AG04449 (cell line): ENCODE data around the gene DLX6.

Experiments used
- CTCF ChIA-PET: fragments of 350-600 bp; formaldehyde crosslinking; extraction: SDS; loops from one replicate; lab custom pipeline; 2021; ENCODE audit warnings: antibody characterized with exemption; lab: Yijun Ruan, JAX
- POLR2A ChIA-PET: fragments of 400-600, 350-600 bp; formaldehyde crosslinking; extraction: SDS; loops from one replicate; lab custom pipeline; 2020; ENCODE audit warnings: antibody characterized with exemption, inconsistent platforms; lab: Yijun Ruan, JAX
- DNase-seq: peaks from one replicate; pipeline ENCODE4 v3.0.0-alpha.2; 2010; ENCODE audit warnings: low read depth, low spot score
- H3K4me3 ChIP-seq: 2 replicates; pipeline ENCODE4 v1.5.1; 2011; ENCODE audit warnings: low read depth, mild to moderate bottlenecking, control low read depth, low read length
- TF ChIP-seq, protein P1 (sequence below): IDR thresholded peaks from one replicate; pipeline ENCODE4 v1.5.1; 2011; ENCODE audit warnings: mild to moderate bottlenecking, moderate library complexity, low read length, control low read depth, inconsistent platforms; ENCODE audit not compliant: insufficient read depth; ENCODE audit errors: missing control alignments

The DLX6 gene

DNA sequence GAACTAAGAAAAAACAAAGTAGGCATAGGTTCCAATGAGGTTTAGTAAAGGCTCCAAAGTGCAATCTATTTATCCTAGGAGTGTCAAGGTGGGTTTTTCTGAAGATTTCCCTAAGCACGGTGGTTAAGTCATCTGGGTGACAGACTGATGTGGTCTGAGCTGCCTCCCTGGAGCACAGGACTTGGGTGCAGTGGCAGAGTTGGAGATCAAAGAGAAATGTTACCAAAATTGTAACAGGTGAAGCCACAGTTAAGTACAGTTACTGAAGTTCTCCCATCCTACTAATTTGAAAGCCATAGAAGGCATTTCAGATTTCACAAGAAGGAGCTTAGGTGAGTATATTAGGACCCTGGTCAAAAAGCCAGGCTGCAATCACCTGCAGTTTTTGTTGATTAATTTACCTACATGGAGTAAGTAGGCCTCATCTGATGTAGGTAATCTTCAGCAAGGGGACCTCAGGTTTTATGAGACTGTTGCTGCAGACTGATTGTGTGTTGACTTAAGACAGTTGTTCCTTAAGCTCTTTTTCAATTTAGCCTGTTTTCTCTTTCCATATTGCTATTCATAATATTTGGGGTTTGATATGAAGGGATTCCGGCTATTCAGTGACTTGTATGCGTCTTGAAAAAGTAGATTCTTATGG is 3.0 kb downstream of the DLX6 start:
- ChIA-PET CTCF (interaction anchor here (1.3 kb wide), 1 partner anchor 1091 kb away, joined by 3 read pairs; no protein-coding TSS in a partner anchor), POLR2A (no interaction called here)
- no peak overlapping the region for H3K4me3 ChIP-seq
- TF ChIP-seq, protein P1, sequence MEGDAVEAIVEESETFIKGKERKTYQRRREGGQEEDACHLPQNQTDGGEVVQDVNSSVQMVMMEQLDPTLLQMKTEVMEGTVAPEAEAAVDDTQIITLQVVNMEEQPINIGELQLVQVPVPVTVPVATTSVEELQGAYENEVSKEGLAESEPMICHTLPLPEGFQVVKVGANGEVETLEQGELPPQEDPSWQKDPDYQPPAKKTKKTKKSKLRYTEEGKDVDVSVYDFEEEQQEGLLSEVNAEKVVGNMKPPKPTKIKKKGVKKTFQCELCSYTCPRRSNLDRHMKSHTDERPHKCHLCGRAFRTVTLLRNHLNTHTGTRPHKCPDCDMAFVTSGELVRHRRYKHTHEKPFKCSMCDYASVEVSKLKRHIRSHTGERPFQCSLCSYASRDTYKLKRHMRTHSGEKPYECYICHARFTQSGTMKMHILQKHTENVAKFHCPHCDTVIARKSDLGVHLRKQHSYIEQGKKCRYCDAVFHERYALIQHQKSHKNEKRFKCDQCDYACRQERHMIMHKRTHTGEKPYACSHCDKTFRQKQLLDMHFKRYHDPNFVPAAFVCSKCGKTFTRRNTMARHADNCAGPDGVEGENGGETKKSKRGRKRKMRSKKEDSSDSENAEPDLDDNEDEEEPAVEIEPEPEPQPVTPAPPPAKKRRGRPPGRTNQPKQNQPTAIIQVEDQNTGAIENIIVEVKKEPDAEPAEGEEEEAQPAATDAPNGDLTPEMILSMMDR: no peak
- DNase-seq: no peak

DNA sequence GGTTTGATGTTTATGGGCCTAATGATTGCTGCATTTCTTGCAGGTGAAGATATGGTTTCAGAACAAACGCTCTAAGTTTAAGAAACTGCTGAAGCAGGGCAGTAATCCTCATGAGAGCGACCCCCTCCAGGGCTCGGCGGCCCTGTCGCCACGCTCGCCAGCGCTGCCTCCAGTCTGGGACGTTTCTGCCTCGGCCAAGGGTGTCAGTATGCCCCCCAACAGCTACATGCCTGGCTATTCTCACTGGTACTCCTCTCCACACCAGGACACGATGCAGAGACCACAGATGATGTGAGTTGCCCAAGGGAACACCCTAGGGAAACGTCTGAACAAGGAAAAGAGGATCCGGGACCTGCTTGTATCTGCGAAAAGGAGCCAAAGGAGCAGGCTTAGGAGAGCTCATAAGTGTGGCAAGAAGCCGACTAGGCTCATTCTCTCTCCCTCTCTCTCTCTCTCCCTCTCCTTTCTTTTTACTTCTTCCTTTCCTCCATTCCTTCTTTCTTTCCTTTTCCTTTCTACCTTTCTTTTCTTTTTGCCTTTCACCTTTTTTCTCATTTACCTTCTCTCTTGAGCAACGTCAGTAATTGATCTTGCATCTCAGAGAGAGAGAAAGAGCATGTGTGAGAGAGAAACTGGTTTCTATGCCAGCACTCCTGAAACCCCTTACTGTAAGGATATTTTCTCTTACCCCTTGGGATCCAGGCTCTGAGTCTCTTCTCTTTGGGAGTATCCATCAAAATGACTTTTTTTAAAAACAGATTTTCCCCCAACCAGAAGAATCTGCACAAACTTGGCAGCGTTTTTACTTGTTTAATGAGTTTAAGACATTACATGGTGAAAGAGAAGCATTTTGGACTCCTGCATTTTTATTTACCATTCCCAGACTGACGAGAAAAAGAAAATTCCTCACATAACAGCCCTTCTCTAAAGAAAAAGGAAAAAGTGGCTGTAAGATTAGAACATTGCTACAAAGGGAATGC is 4.7 kb downstream of the DLX6 start:
- no peak for DNase-seq
- TF ChIP-seq, protein P1: no peak
- H3K4me3 ChIP-seq: no peak overlapping the region
- ChIA-PET POLR2A (no interaction called here), CTCF (interaction anchor here (1.3 kb wide), 1 partner anchor 1093 kb away, joined by 3 read pairs; no protein-coding TSS in a partner anchor)

DNA sequence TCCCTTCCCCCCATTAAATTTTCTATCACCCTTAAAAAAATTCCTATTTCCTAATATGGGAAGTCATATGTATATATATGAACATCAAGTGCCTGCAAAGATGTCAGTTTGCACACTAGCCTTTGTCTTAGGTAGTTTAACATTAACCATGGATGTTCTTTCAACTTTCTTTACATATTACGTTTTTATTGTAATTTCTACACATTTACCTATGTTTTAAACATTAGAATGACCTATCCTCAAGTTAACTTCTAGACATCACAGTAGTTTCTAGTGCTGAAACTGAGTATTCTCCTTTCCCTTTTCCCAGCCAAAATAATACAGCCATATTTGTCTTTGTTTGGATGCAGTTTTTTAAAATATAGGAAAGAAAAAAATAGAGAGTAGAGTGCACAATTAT is 5.8 kb downstream of the DLX6 start:
- H3K4me3 ChIP-seq: no peak overlapping the region
- ChIA-PET POLR2A (no interaction called here), CTCF (no interaction called here)
- TF ChIP-seq, protein P1: no peak
- no peak for DNase-seq

DNA sequence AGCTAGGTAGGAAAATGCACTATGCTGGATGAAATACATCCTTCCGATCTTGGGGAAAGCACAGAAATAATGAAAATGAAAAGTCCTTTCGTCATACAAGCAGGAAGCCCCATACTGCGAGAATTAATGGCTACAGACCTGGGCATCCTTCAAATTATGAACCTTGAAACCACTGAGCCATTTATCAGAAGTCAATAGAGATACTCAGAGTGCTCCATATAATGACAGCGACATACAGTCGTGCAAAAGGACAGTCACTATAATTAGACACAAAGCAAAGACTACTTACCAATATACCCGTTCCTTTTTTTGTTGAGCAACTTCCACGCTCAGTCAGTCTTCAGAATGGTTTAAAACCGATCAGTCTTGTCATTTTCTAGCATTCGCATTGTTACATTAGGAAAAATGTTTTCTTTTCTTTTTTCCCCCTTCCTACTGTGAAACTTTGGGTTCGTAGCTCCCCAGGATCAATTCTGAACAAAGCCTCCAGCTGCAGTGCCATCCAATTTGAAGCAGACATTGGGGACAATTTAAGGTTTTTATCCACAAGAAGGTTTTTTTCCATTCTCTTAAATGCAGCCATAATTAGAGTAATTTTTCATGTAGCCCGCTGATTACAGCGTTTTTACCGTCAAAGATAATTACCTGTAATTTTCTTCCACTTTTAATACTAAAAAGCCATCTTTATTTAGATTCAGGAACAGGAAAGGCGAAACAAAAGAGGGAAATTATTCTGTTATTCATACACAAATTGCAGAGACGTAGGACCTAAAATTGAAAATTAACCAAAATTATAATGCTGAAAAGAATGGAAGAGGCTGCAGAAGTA is 6.4 kb downstream of the DLX6 start:
- DNase-seq: no peak
- CTCF ChIA-PET: no interaction called here
- POLR2A ChIA-PET: no interaction called here
- no peak overlapping the region for H3K4me3 ChIP-seq
- TF ChIP-seq, protein P1: no peak

DNA sequence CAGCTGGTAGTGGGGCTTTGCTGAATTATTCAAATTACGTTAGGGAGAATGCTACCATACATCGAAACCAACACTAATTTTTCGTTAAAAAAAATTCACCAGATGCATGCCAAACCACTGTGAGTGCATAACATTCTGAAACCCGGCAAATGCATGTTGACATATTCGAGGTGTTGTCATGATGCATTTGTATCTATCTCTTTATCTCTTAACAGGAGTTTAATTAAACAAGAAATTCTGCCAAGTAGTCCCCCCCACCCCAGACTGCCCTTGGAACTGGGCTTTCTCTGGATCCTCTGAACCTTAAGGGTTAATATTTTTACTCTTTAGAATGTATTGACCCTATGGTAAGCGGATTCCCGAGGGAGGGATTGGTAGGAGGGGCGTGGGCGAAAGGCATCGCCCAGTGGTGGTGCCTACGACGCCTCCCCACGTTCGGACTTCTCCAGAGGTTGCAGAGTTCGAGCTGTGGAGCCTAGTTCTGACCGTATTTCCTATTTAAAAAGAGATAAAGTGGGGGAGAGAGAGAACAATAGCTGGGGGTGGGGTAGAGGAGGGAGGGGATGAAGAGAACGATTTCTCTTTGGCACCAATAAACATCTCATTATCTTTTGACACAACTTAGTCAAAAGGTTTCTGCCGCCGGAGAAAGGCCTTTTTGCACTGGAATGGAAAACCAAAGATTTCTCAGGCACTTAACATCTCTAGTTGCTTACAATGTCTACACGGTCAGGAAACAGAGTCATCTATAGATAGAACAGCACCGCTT is 7.2 kb downstream of the DLX6 start:
- POLR2A ChIA-PET: interaction anchor here (0.6 kb wide), 1 partner anchor 525 kb away, joined by 3 read pairs; no protein-coding TSS in a partner anchor
- no peak for DNase-seq
- CTCF ChIA-PET: no interaction called here
- no peak overlapping the region for H3K4me3 ChIP-seq
- TF ChIP-seq, protein P1: no peak
